LNCaP clone FGC (cell line): Measurements from ENCODE around the gene ABCC11.

Experiments
- DNase-seq: peaks from one replicate; pipeline ENCODE4 v3.0.0-alpha.2; 2011; ENCODE audit warnings: low read depth
- H3K4me3 ChIP-seq: 2 replicates; pipeline ENCODE4 v1.5.1; 2011; ENCODE audit warnings: mild to moderate bottlenecking, low read depth, low read length, control low read depth
- TF ChIP-seq, protein P1 (sequence below): IDR thresholded peaks from 2 replicates; pipeline ENCODE4 v1.5.1; 2012; ENCODE audit warnings: mild to moderate bottlenecking; ENCODE audit not compliant: control insufficient read depth, insufficient read depth; ENCODE audit errors: extremely low read depth

Gene ABCC11

GRCh38 chr16:48164907-48165715 is 82.2 kb downstream of the ABCC11 start:
- peak; percentile 93 for DNase-seq
- peak overlapping the region; percentile 21; the same call in 1 of the 2 replicates for H3K4me3 ChIP-seq
- TF ChIP-seq, protein P1, sequence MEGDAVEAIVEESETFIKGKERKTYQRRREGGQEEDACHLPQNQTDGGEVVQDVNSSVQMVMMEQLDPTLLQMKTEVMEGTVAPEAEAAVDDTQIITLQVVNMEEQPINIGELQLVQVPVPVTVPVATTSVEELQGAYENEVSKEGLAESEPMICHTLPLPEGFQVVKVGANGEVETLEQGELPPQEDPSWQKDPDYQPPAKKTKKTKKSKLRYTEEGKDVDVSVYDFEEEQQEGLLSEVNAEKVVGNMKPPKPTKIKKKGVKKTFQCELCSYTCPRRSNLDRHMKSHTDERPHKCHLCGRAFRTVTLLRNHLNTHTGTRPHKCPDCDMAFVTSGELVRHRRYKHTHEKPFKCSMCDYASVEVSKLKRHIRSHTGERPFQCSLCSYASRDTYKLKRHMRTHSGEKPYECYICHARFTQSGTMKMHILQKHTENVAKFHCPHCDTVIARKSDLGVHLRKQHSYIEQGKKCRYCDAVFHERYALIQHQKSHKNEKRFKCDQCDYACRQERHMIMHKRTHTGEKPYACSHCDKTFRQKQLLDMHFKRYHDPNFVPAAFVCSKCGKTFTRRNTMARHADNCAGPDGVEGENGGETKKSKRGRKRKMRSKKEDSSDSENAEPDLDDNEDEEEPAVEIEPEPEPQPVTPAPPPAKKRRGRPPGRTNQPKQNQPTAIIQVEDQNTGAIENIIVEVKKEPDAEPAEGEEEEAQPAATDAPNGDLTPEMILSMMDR: peak; percentile 90

- DNase-seq: no peak
- TF ChIP-seq, protein P1: no peak
- no peak overlapping the region for H3K4me3 ChIP-seq
Observed at GRCh38 chr16:48162839-48163410, 84.4 kb downstream of the ABCC11 start.

DNA sequence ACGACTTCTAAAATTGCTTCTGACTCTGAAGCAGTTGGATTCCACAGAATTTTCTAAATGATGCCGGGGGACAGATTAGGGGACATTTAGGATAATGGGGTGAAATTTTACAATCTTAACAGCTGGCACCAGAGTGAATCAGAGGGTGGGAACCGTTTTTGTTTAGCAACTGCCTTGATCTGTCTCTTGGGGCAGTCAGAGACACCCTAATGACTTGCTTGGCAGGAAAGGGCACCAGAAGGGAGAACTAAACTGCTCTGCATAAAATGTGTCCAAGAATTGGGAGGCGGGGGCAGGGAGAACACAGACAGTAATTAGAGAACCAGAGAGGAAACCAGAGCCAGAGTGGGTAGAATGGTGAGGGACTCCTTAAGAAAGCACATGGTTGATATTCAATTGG is 85.4 kb downstream of the ABCC11 start:
- DNase-seq: no peak
- TF ChIP-seq, protein P1: no peak
- no peak overlapping the region for H3K4me3 ChIP-seq

GRCh38 chr16:48160575-48160974 is 86.8 kb downstream of the ABCC11 start:
- H3K4me3 ChIP-seq: no peak overlapping the region
- DNase-seq: no peak
- TF ChIP-seq, protein P1: no peak

DNA sequence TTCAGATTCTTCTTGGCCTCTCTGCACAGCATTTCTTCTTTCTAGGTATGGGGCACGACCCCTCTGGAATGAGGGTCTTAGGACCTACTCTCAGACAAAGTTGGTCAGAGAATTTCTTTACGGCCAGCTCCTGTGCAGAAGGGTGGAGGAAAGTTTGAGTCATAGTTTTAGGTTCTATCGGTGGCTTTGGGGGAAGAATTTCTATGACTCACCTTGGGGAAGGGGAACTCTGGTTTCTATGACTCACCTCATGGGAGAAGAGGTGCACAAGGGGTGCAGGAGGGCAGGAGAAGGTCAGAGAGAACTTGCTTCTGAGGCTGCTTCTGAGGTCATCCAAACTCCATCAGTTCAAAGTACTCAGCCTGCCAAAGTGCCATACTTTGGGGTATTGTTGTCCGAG is 89.0 kb downstream of the ABCC11 start:
- no peak overlapping the region for H3K4me3 ChIP-seq
- DNase-seq: no peak
- TF ChIP-seq, protein P1: no peak

DNA sequence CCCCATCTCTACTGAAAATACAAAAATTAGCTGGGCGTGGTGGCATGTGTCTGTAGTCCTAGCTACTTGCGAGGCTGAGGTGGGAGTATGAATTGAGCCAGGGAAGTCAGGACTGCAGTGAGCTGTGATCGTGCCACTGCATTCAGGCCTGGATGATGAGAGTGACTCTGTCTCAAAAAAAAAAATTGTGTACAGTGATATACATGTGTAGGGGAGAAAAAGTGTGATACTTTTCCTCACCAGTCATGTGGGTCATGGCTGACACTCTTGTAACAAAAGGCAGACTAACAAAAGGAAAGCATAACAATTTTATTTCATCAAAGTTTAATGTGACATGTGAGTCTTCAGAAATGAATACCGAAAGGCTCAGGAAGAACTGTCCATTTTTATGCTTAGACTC is 89.5 kb downstream of the ABCC11 start:
- no peak for DNase-seq

More for the DNA sequence above, 89.5 kb downstream of the ABCC11 start:
- TF ChIP-seq, protein P1: no peak
- H3K4me3 ChIP-seq: no peak overlapping the region
